ENCODE measurements around the gene PDLIM3.
"Not testable (repeated sequence)": the region's sequence is repeated elsewhere in the genome, so short reads cannot be mapped to it uniquely, and the experiment has no call there.

The PDLIM3 gene, protein sequence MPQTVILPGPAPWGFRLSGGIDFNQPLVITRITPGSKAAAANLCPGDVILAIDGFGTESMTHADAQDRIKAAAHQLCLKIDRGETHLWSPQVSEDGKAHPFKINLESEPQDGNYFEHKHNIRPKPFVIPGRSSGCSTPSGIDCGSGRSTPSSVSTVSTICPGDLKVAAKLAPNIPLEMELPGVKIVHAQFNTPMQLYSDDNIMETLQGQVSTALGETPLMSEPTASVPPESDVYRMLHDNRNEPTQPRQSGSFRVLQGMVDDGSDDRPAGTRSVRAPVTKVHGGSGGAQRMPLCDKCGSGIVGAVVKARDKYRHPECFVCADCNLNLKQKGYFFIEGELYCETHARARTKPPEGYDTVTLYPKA

DNA sequence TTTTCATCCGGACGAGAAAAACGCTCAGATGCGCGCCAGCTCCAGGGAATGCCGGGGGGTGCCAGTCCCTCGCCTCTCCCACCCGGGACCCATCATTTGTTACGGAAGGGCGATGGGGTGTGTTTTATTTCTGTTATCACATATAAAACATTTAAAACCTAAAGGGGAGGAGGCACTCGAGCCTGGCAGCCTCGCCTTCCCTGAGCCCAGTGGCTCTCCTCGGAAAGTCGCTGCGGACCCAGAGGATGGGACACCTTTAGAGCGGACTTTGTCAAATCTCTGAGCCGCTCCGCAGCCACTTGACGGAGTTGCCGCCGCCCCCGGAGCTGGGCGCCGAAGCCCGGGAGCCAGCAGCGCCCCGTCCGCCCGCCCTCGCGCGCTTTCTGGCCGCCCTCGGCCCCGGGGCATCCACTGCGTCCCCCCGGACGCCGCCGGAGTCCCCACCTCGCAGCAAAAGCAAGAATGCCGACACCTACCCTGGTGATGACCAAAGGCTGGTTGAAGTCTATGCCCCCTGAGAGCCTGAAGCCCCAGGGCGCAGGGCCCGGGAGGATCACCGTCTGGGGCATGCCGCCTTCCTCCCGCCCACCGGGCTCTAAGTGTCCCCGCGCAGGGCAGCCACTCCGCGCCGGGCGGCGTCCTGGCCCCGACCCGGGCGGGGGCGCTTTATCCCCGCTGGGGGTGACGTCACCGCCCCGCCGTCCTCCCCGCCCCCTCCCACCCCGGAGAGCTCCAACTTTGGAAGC lies at the start of gene PDLIM3:
Gene PDLIM3, minus strand, starts transcription at position 642 of the 746 bp plus-strand sequence. Its CDS starts 73 bp downstream, at position 569.
- DNase-seq (ENCODE audit: low spot score): peak; percentile 33

DNA sequence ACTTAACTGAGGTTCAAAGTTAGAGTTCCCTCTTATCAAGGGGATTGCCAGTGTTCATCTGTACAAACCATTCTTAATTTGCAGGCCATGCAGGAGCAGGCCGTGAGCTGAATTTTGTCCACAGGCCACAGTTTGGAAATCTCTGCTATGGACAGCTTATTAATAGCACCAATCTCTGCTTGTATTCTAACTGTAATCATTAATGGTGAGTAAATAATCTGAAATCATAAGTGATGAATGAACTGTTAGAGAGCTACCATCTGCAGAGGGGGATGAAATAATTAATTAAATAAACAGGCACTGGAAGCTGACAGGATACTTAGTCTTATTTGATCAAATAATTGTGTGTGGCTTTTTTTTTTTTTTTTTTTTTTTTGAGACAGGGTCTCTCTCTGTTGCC lies 48.5 kb upstream of the PDLIM3 start:
- DNase-seq (ENCODE audit: low spot score): no peak

DNA sequence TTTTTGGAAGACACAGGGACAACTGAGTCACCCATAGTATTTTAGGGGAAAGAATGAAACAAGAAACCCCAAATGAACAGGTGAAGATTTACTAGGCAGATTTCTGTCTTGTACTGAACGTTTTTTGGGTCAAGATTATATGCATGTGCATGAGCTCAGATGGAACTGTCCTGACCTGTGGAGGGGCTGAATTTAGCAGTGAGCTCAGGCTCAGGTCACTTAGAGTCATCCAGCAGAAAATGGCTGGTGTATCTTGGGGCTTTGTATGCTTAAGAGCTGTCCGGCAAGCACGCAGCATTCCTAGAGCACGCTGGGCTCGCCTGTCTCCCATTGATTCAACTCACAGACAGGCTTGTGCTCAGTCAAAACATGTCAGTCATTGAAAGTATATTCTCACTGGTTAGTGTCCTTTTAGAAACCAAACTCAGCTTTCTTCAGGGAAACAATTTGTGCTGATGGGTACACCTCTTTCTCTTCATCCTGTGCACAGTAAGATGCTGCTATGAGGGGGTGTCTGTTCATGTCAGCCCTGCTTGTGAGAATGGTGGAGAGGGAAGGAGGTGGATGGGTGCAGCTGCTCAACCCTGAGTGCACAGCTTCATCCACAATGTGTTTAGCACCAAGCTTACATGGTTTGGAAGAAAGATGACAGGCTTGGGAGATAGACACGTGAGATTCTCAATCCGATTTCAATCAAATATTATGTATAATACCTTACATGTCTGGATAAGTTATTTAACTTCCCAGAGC lies 47.5 kb upstream of the PDLIM3 start:
- no peak for DNase-seq (ENCODE audit: low spot score)

DNA sequence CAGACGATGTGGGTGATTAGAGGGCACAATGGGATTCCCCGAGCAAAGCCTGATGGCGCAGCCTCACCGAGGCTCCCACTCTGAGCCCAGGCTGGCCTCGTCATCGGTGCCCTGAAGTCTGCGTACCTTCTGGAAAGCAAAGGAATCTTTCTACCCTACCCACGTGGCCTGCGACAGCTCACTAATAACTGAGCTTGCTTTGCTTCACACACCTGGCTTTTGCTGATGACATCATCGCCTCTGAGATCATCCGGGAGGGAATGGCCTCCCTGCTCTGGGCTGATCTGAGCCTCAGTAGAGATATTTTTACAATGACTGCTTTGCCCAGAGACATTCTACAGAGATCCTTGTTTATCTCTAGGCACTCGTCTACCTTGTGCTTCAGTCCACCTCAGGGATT lies 45.4 kb upstream of the PDLIM3 start:
- no peak for DNase-seq (ENCODE audit: low spot score)

DNA sequence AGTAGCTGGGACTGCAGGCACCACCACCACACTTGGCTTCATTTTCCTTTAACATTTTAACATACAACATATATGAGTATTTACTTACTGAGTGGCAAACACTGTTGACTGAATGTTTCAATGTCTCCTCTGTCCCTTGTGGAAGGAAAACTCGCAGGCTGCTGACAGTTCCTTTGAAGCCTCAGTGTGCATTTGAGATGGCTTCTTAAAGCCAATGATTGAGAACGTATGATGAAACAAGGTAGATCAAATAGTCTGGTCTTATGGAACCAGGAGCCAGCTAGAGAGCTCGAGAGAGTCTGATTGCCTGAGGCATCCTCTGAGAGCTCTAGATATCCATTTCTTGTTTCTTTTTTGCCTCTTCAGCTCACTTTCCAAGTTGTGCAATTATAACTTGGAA lies 43.0 kb upstream of the PDLIM3 start:
- no peak for DNase-seq (ENCODE audit: low spot score)

DNA sequence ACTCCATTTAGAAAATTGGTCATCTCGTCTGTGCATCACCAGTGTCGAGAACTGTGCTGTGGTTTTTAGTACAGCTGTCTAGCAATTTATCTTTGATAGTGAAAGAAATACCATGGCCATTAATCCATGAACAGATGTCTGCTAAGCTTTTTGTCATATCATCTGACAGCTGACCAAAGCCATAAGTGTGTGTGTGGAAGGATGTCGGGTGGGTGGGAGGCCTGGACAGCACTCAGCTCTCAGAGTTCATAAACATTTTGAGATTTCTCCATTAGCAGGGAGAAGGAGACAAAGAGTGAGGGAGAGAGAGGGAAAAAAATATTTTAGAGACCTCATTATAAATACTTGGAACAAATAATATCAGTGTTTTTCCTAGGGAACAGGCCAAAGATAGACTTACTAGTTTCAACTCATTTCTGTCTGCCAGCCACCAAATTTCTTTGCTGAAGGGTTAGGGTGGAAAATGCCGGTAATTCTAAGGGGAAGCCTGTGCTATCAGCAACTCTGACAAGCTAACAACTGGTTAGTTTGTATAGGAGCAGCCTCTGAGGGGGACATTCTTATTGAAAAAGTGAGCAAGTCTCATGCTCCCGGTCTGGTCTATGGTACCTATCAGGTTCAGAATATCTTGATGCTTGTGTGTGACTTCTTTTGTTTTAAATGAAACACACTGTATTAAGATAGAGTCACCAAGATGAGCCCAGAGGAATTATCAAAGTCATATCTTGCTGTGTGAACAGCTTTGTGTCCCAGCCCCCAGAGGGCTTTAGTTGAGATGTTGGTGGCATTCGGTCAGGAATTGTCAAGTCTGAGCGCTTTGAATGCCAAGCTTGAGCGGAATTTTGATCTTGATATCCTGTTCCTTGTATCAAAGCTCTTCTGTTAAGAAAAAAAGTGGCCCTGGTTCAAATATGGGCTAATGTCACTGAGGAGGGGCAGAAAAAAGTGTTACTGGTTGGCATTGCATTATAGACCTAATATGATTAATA lies 41.9 kb upstream of the PDLIM3 start:
- DNase-seq (ENCODE audit: low spot score): no peak

DNA sequence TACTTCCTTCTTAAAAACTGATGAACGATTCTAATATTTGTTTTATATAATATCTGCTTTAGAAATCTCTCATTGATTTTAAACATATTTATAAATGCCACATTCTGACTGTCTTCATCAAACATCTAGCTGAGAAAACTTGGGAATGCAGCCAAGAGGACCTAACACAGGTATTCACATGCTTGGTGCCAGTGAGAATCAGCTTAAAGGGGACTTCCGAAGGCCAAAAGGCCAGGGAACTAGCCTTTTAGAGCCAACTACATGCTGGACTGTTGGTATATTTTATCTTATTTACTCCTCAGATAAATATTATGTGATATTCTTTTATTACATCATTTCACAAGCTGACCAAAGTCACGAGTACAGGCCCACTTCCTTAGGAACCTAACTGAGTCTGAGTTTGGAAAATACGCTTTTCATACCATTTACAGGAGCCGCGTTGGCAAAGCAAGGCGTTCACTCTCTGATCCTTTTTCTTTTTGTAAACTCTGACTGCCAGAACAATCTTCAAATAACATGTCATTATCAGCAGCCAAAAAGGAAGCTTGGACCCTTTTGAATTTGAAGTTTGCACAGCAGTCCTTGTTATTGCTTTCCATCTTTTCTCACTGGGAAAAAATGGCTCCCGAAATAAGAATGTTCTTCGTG lies 41.1 kb upstream of the PDLIM3 start:
- no peak for DNase-seq (ENCODE audit: low spot score)

DNA sequence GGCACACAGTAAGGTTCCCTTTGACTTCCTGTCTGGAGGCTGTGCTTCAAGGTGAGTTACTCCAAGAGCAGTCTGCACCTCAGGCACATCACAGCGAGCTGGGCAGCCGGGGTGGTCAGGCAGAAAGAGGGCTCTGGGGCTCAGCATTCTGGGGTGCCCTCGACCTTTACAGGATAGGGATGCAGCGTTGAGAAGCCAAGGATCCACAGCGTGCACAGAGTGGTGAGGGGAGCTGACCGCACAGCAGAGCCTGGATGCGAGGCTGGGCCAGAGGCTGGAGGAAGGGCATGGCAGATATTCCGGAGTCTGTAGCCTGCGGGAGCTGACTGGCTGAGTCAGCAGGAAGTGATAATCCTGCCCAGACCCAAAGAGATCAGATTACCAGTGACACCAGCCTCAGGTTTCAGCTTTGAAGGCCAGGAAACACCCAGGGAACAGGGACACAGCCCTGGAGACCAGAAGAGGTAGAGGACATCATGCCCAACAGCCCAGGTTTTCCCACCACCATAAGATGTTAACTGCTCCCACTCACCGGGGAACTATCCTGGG lies 38.4 kb upstream of the PDLIM3 start:
- DNase-seq (ENCODE audit: low spot score): no peak

DNA sequence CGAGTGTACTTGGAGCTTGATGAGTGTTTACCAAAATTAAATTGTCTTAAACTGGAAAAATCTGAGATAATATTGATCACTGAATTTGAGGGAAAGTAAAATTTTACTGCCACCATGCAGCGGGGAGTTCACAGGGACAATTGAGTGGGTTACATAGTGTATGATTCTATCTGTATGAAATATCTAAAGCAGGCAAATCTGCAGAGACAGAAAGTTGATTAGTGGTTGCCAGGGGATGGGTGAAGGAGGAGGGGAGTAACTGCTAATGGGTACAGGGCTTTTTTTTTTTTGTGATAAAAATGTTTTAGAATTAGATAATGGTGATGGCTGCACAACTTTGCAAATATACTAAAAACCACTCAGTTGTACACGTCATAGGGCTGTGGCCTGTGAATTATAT lies 35.4 kb upstream of the PDLIM3 start:
- DNase-seq (ENCODE audit: low spot score): no peak

DNA sequence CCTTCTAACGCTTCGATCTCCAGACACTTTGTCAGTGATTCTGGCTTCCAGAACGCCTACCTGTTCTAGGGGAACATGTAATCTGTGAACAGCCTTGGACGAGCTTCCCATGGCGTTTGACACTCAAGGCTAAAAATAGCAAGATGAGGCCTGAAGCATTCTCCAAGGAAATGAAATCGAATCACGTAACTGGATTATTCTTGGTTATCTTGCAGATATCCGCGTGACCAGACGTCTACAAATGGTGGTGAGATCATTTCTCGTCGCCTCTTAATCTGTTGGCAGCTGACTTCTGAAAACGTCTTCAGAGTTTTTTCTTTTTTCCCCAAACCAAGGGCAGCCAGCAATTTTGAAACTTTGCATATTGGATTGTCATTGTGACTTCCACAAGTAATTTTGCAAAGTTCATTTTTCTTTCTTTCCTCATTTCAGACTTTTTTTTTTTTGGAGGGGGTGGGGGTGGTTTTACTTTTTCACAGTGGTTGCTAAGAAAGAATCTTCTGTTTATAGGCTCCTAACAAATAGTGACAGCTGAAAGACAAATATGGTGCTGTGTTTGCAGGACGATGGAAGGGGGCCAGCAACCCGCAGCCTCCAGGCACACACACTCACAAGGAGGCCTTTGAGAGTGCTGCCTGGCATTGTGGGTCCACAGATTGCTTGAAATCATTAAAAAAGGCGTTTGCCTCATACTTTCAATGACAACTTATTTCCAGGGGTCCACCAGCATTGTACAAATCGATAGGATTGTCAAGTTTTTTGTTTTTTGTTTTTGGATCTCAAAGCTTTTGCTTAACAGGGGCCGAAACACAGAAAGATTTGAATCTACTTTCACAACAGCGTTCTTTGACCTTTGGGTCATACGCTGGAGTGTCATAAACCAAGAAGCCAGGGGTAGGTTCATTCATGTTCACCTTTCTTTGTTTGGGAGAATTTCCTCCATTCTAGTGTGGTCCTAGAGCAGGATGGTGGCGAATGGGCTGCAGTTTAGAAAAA lies 32.4 kb upstream of the PDLIM3 start:
- peak; percentile 71 for DNase-seq (ENCODE audit: low spot score)

DNA sequence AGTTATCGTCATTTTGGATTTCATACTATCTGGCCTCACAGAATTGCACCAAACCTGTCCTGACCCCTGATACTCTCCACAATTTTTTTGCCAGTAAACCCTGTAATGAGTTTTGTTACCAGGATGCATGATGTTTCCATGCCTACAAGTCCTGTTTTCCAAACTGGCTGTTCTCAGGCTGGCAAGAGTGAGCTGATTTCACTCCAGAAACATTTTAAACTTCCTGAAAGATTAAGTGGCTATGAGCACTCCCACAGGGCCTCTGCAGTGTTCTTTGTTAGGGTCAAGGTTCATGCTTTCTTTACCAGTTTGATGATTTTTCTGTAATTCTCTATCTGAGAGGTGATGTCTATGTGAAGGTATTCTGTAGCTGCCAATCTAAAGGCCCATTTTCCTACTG lies 31.7 kb upstream of the PDLIM3 start:
- no peak for DNase-seq (ENCODE audit: low spot score)

DNA sequence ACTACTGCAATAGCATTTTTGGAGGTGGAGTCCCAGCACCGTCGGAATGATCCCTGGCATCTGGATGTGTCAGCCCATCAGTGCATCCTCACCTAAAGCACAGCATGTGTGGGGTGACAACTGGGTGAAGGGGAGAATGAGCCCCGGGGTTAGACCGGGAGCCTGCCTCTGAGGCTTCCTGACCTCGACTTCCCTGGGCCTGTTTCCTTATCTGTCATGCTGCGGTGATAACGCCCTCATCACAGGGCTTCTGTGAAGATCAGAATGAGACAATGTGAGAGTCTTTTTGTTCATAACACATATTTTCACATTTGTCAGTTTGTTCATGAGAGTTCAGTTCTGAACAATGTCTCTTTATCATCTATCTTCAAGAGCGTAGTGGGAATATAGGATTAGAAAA lies 31.1 kb upstream of the PDLIM3 start:
- DNase-seq (ENCODE audit: low spot score): peak; percentile 6

DNA sequence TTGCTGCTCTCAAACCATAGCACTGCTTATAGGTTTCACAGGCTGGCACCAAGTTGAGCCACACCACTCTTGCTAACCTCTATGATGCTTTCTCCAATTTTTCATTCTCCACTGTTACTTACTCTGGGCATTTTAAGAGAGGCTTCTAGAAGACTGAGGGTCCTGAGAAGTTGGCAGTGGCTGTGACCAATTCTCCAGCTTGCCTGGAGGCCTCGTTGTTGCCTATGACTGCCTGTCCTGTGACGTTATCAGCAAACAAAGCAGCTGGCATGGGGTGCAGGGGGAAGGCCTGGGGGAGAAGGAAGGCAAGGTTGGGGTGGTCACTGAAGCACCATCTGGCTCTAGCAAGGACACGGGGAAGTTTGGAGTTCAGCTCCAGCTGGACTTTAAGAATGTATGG lies 30.4 kb upstream of the PDLIM3 start:
- no peak for DNase-seq (ENCODE audit: low spot score)

DNA sequence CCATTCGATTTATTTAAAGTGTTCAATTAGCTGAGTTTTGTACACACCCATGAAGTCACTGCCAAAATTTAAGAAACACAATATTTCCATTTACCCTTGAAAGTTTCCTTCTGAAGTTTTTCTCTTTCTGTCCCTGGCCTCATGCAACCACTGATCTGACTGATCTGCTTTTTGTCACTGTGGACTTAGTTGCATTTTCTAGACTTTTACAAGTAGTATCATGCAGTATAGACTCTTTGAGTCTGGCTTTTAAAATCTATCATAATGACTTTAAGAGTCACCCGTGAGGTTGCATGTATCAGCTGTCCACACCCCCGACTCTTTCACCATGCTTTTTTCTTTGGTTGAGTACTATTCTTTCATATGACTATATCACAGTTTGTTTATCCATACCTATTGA lies 29.0 kb upstream of the PDLIM3 start:
- DNase-seq (ENCODE audit: low spot score): no peak

DNA sequence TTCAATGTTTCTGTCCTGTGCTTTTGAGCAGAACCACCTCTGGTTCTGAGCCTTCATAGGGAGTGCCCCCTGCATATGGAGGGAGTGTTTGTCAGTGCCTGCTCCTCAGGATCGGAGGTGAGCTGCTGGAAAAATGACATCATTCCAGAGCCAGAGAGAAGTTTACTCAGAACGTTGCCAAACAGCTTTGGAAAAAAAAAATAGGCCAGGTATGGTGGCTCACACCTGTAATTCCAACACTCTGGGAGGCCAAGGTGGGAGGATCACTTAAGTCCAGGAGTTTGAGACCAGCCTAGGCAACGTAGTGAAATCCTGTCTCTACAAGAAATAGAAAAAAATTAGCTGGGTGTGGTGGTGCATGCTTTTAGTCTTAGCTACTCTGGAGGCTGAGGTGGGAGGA lies 27.2 kb upstream of the PDLIM3 start:
- DNase-seq (ENCODE audit: low spot score): no peak

DNA sequence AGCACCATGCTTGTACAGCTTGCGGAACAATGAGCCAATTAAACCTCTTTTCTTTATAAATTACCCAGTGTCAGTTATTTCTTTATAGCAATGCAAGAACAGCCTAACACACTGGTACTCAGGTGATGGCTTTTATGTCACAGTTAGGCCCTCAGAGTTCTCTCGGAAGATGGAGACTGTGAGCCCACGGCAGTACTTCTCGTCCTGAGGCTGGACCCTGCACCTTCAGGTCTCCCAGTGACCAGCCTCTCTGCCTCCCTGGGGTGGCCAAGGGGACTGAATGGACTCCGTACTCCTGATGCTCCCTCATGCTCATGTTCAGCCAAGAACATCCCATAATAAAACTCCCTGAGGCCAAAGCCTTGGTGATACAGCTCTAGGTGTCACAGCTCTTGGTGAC lies 25.0 kb upstream of the PDLIM3 start:
- no peak for DNase-seq (ENCODE audit: low spot score)

DNA sequence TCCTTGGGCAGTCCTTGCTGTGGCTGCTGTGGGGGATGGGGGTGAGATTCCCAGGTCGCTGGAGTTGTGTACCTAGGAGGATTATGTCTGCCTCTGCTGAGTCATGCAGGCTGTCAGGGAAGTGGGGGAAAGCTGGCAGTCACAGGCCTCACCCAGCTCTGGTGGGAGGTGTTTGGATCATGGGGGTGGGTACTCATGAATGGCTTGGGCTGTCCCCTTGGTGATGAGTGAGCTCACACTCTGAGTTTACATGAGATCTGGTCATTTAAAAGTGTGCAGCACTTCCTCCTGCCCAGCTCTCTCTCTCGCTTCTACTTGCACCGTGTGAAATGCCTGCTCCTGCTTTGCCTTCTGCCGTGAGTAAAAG lies 24.6 kb upstream of the PDLIM3 start:
- DNase-seq (ENCODE audit: low spot score): no peak

DNA sequence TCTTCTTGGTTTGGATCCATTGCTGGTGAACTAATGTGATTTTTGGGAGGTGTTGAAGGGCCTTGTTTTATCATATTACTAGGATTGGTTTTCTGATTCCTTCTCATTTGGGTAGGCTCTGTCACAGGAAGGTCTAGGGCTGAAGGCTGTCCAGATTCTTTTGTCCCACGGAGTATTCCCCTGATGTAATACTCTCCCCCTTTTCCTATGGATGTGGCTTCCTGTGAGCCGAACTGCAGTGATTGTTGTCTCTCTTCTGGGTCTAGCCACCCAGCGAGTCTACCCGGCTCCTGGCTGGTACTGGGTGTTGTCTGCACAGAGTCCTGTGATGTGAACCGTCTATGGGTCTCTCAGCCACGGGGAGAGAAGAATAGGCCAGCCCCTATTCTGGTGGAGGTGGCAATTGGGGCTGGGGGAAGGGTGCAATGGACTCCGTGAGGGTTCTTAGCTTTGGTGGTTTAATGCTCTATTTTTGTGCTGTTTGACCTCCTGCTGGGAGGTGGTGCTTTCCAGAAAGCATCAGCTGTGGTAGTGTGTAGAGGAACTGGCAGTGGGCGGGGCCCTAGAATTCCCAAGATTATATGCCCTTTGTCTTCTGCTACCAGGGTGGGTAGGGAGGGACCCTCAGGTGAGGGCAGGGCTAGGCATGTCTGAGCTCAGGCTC lies 24.1 kb upstream of the PDLIM3 start:
- DNase-seq (ENCODE audit: low spot score): not testable (repeated sequence)

Data from pons (tissue), 1 donor.